K562 (cell line): ENCODE results near the gene LYRM1. TPM values are rescaled to one million over a fixed set of nuclear protein-coding genes. Genes with fewer than 3 reads are reported as not detected.
A peak's percentile ranks its signal among the peaks of the same experiment; 100 is the strongest.

ENCODE experiments used
- ARNT ChIP-seq, 2 experiments: fragments of 450-650 bp; IDR thresholded peaks; 2 replicates each; pipeline ENCODE4 v1.6.1; 2016; ENCODE audit warnings: mild to moderate bottlenecking in 1 of 2
- ATF6 ChIP-seq: sonication (generic); formaldehyde crosslinking; IDR thresholded peaks from 2 replicates; pipeline ENCODE4 v1.4.0; 2020; ENCODE audit warnings: mild to moderate bottlenecking, missing genetic modification reagents
- BRD9 ChIP-seq: fragments of 450-650 bp; IDR thresholded peaks from 2 replicates; pipeline ENCODE4 v1.6.1; 2018; ENCODE audit warnings: low read depth; ENCODE audit not compliant: partially characterized antibody
- E2F6 ChIP-seq, 2 experiments: IDR thresholded peaks; 2 replicates each; pipeline ENCODE4 v1.6.1; 2011; ENCODE audit warnings: borderline replicate concordance in 1 of 2, control low read depth in 1 of 2, low read depth in 1 of 2, low read length in 1 of 2, mild to moderate bottlenecking in 1 of 2, mixed read lengths in 1 of 2, moderate library complexity in 1 of 2; ENCODE audit not compliant: insufficient read depth in 1 of 2, insufficient read length in 1 of 2, poor library complexity in 1 of 2, severe bottlenecking in 1 of 2; ENCODE audit errors: extremely low read depth in 1 of 2
- EGR1 ChIP-seq: fragments of 450-650 bp; conservative IDR thresholded peaks from 2 replicates; pipeline ENCODE4 v1.6.1; 2017; ENCODE audit warnings: mild to moderate bottlenecking
- ELK1 ChIP-seq: sonication (generic); formaldehyde crosslinking; IDR thresholded peaks from 2 replicates; pipeline ENCODE4 v1.8.1; 2022; ENCODE audit warnings: missing genetic modification reagents
- GABPB2 ChIP-seq: fragments of 250-450 bp; sonication (Bioruptor Pico); conservative IDR thresholded peaks from 2 replicates; pipeline ENCODE4 v1.5.1; 2021; ENCODE audit warnings: mild to moderate bottlenecking
- GATA2 ChIP-seq: sonication (generic); formaldehyde crosslinking; IDR thresholded peaks from 2 replicates; pipeline ENCODE4 v1.4.0; 2020; ENCODE audit warnings: mild to moderate bottlenecking, missing genetic modification reagents
- HES1 ChIP-seq: fragments of 450-650 bp; IDR thresholded peaks from 2 replicates; pipeline ENCODE4 v1.6.1; 2016; ENCODE audit warnings: low read depth, mild to moderate bottlenecking, moderate library complexity
- KAT8 ChIP-seq: fragments of 450-650 bp; IDR thresholded peaks from 2 replicates; pipeline ENCODE4 v1.6.1; 2016; ENCODE audit warnings: low read depth, mild to moderate bottlenecking
- KLF6 ChIP-seq: fragments of 250-450 bp; sonication (Bioruptor Pico); IDR thresholded peaks from 2 replicates; pipeline ENCODE4 v1.4.0; 2020; ENCODE audit warnings: mild to moderate bottlenecking, moderate library complexity, borderline replicate concordance
- NCOA6 ChIP-seq: fragments of 450-650 bp; IDR thresholded peaks from 2 replicates; pipeline ENCODE4 v1.6.1; 2017; ENCODE audit warnings: mild to moderate bottlenecking
- NR0B1 ChIP-seq: fragments of 450-650 bp; IDR thresholded peaks from one replicate; pipeline ENCODE4 v1.6.1; 2018; ENCODE audit warnings: mild to moderate bottlenecking, moderate library complexity; ENCODE audit not compliant: partially characterized antibody
- PCBP2 ChIP-seq: fragments of 200-400 bp; formaldehyde crosslinking; IDR thresholded peaks from 2 replicates; pipeline ENCODE4 v1.6.1; 2018; ENCODE audit warnings: low read length, low read depth, mild to moderate bottlenecking, moderate library complexity; ENCODE audit not compliant: poor library complexity, severe bottlenecking
- PHF20 ChIP-seq: fragments of 450-650 bp; IDR thresholded peaks from 2 replicates; pipeline ENCODE4 v1.6.1; 2018; ENCODE audit not compliant: partially characterized antibody
- RHOXF2B ChIP-seq: fragments of 250-450 bp; sonication (Bioruptor Pico); conservative IDR thresholded peaks from 2 replicates; pipeline ENCODE4 v1.5.1; 2021
- TBP ChIP-seq: optimal IDR thresholded peaks from 2 replicates; pipeline ENCODE3; 2011; ENCODE audit warnings: low read depth, low read length, improper control_type of control experiment
- TSC22D4 ChIP-seq: fragments of 450-650 bp; IDR thresholded peaks from 2 replicates; pipeline ENCODE4 v1.6.1; 2016; ENCODE audit warnings: missing genetic modification characterization, missing biosample characterization, control low read depth
- ZBTB26 ChIP-seq: fragments of 450-650 bp; formaldehyde crosslinking; IDR thresholded peaks from 2 replicates; pipeline ENCODE4 v1.4.0; 2022; ENCODE audit warnings: missing genetic modification characterization
- ZBTB7A ChIP-seq: IDR thresholded peaks from 2 replicates; pipeline ENCODE4 v1.6.1; 2011; ENCODE audit warnings: low read depth, mild to moderate bottlenecking, low read length, moderate library complexity, borderline replicate concordance; ENCODE audit not compliant: control insufficient read depth
- ZNF134 ChIP-seq: fragments of 250-450 bp; sonication (Bioruptor Pico); conservative IDR thresholded peaks from 2 replicates; pipeline ENCODE4 v1.4.0; 2020
- polyA plus RNA-seq, 8 experiments: library from polyadenylated mRNA; depleted of rRNA in 4 of 8; stranded (reverse) in 5 of 8; unstranded in 3 of 8; fragments of >200 nt; fragmentation: Nextera tagmentation in 2 of 8; fragmentation: Illumina TruSeq in 1 of 8; extraction: Ambion mirVana in 2 of 8; extraction: Trizol in 1 of 8; gene quantifications; 2 replicates each; pipeline versions ENCODE4 v1.2.1 to v1.2.3, GENCODE V29; 2011 to 2014; ENCODE audit warnings: inconsistent platforms in 1 of 8, missing spikeins in 1 of 8
- total RNA-seq, 7 experiments: library from RNA; depleted of rRNA in 6 of 7; stranded (reverse); fragments of >200 nt in 6 of 7; fragmentation: Illumina TruSeq in 2 of 7; extraction: Trizol in 2 of 7; gene quantifications; 2 replicates each; pipeline versions ENCODE4 v1.2.1 to v1.2.3, GENCODE V29; 2011 to 2021; ENCODE audit warnings: low replicate concordance in 1 of 7

LYRM1 gene
- total and polyA plus RNA-seq, 9 of the 15 experiments (the other 6 are each of a cell fraction or from before 2014, with no cell fraction given): 17.5 to 44.1 (median 32.7) TPM

- no peak for TF ChIP-seq HES1
- TF ChIP-seq RHOXF2B (CRISPR knock-in tag): peak; percentile 100
- no peak for TF ChIP-seq ATF6
- no peak for TF ChIP-seq E2F6 (IDR thresholded peaks at IDR 0.05; ENCODE audit: borderline replicate concordance in 1 of 2, extremely low read depth in 1 of 2, insufficient read depth in 1 of 2, insufficient read length in 1 of 2, low read depth in 1 of 2, low read length in 1 of 2, poor library complexity in 1 of 2, severe bottlenecking in 1 of 2)
- TF ChIP-seq ELK1: no peak
- TF ChIP-seq KLF6 (CRISPR knock-in tag): peak; percentile 100
- no peak for TF ChIP-seq ZBTB7A
- TF ChIP-seq GABPB2: peak; percentile 97
- no peak for TF ChIP-seq NR0B1
- TF ChIP-seq KAT8: no peak
- TF ChIP-seq EGR1: no peak
- no peak for TF ChIP-seq PHF20
- peak; percentile 38 for TF ChIP-seq BRD9
- peak; percentile 93 for TF ChIP-seq ZNF134 (CRISPR knock-in tag)
- no peak for TF ChIP-seq NCOA6
- no peak for TF ChIP-seq GATA2
- no peak for TF ChIP-seq TBP
- TF ChIP-seq PCBP2: no peak
- no peak for TF ChIP-seq ARNT (IDR thresholded peaks at IDR 0.05)
- peak; percentile 83; the same call in 1 of the 2 replicates for TF ChIP-seq TSC22D4 (tag)
- peak; percentile 100 for TF ChIP-seq ZBTB26 (CRISPR knock-in tag)
These were observed 44.4 kb downstream of the LYRM1 start (continued) for GRCh38 chr16:20944861-20945574.
